IPS DF 6.9 (cell line): ENCODE data around the gene UBE3B.
"Not testable (repeated sequence)": the region's sequence is repeated elsewhere in the genome, so short reads cannot be mapped to it uniquely, and the experiment has no call there.

Source experiments
- DNase-seq: peaks from one replicate; pipeline ENCODE4 v3.0.0-alpha.2; 2013; ENCODE audit warnings: low read depth, low spot score
- H3K27ac ChIP-seq: one replicate; pipeline ENCODE4 v1.5.1; 2013; ENCODE audit warnings: low read length, control low read depth
- H3K27me3 ChIP-seq: 2 replicates; pipeline ENCODE4 v1.6.1; 2013; ENCODE audit warnings: mild to moderate bottlenecking, low read length; ENCODE audit not compliant: control insufficient read depth, insufficient read depth
- H3K36me3 ChIP-seq: 2 replicates; pipeline ENCODE4 v1.6.1; 2013; ENCODE audit warnings: low read length; ENCODE audit not compliant: control insufficient read depth, insufficient read depth
- H3K4me1 ChIP-seq: 2 replicates; pipeline ENCODE4 v1.6.1; 2013; ENCODE audit warnings: low read length; ENCODE audit not compliant: control insufficient read depth, insufficient read depth
- H3K4me3 ChIP-seq: 2 replicates; pipeline ENCODE4 v1.5.1; 2013; ENCODE audit warnings: mild to moderate bottlenecking, low read length
- H3K9me3 ChIP-seq: 2 replicates; pipeline ENCODE4 v1.6.1; 2013; ENCODE audit warnings: low read length, inconsistent platforms; ENCODE audit not compliant: control insufficient read depth, insufficient read depth
- WGBS: extraction: QIAGEN DNeasy Blood & Tissue Kit; methylation state at CpG from one replicate; pipeline ENCODE4 v1.1.7; 2013; ENCODE audit warnings: mixed read lengths, missing lambda C conversion rate; ENCODE audit not compliant: insufficient read length, insufficient coverage; 5-methylcytosine and 5-hydroxymethylcytosine counted together

The UBE3B gene

DNA sequence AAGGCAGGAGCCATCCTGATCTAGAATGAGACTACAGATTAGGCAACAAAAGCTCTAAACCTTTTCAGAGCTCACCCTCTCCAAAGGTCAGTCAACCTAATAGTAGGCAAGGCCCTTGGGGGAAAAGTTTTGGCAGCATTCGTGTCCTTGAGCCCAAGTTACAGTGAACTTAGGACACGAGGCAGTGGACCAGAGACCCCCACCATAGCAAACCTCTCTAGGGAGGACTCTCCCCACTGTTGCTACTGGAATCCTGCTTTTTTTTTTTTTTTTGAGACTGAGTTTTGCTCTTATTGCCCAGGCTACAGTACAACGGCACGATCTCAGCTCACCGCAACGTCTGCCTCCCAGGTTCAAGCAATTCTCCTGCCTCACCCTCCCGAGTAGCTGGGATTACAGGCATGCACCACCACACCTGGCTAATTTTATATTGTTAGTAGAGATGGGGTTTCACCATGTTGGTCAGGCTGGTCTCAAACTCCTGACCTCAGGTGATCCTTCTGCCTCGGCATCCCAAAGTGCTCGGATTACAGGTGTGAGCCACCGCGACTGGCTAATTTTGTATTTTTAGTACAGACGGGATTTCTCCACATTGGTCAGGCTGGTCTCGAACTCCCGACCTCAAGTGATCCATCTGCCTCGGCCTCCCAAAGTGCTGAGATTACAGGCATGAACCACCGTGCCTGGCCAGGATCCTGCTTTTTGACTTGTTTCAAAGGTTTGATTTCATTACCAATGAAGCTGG lies 3.7 kb upstream of the UBE3B start:
- H3K9me3 ChIP-seq, H3K4me1 ChIP-seq, H3K27ac ChIP-seq, H3K27me3 ChIP-seq, H3K4me3 ChIP-seq, DNase-seq, H3K36me3 ChIP-seq: not testable (repeated sequence)
- WGBS = no CpG with 5 or more reads among the region's 16 CpGs

DNA sequence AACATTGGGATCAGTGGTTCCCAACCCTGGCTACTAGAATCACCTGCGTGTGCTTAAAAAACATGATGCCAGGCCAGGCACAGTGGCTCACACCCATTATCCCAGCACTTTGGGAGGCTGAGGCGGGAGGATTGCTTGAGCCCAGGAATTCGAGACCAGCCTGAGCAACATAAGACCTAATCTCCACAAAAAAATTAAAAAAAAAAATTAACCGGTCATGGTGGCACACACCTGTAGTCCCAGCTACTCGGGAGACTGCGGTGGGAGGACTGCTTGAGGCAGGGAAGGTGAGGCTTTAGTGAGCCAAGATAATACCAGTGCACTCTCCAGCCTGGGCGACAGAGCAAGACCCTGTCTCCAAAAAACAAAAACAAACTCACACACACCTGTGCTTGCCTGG lies 2.3 kb upstream of the UBE3B start:
- Histone ChIP-seq H3K27me3 (no peaks in the 10 kb centered on the region), H3K9me3 (no peaks in the 10 kb centered on the region), H3K4me3 (no peak overlapping the region), H3K27ac (no peak overlapping the region), H3K36me3 (no peaks in the 10 kb centered on the region), H3K4me1 (no peaks in the 10 kb centered on the region; the same call in 1 of the 2 replicates)
- WGBS = no CpG with 5 or more reads among the region's 7 CpGs
- DNase-seq = no peak

DNA sequence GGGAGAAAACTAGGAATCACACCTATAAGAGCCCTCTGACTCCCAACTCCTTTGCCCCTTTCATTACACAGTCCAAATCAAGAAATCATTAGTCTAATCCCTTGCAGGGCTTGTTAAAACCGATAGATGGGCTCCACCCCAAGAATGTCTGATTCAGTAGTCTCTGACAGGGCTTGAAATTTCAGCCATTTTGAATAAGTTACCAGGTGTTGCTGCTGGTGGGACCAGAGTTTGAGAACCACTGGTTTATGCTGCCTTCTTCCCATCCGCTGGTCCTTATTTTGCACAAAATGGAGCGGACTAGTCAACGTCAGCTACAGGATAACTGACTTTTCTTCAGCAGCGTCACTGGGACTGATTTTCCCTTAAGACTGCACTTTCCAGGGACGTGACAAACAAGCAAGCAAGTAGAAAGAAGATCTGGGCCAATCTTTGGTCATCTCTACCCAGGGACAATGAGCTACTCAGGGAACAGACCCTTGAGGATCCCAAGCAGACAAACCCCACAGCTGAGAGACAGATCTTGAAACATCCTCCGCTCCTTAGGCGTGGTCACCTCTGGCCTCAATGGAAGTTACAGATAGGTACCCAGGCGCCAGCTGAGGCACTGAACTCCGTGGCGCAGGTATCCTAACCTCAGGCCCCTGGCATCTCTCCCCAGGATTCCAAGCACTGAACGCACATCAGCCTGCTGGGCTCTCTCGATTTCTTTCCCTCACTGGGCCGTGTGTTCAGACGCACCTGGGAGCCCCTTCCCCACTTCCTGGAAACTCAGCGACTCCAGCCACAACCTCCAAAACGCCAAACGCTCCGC lies 1.2 kb upstream of the UBE3B start:
- H3K27ac ChIP-seq = no peak overlapping the region
- H3K4me3 ChIP-seq = peak overlapping the region; percentile 99
- H3K36me3 ChIP-seq = no peaks in the 10 kb centered on the region
- no peak for DNase-seq
- no peaks in the 10 kb centered on the region for H3K27me3 ChIP-seq
- H3K4me1 ChIP-seq = no peaks in the 10 kb centered on the region; the same call in 1 of the 2 replicates
- H3K9me3 ChIP-seq = no peaks in the 10 kb centered on the region
- WGBS = no CpG with 5 or more reads among the region's 19 CpGs

DNA sequence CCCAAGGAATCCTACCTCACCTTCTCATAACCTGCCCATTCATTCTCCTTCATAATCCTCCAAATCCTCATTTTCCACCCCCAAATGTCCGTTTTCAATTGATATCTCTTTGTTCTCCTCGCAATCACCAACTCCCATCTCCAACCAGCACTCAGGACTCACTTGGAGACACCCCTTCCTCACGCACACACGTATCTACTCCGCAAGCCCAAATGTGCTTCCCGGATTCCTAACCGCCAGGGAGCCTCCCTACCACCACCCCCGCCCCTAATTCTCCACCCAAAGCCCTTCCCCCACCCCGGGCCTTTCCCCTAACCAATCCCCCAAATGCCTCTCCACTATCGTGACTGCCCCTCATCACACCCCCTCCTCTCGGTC lies 638 bp upstream of the UBE3B start:
- DNase-seq = no peak
- H3K9me3 ChIP-seq = no peaks in the 10 kb centered on the region
- no peak overlapping the region for H3K27ac ChIP-seq
- no peaks in the 10 kb centered on the region for H3K36me3 ChIP-seq
- WGBS = 100% methylated on average over 2 of the region's 11 CpGs
- H3K4me1 ChIP-seq = no peaks in the 10 kb centered on the region; the same call in 1 of the 2 replicates
- peak overlapping the region; percentile 99 for H3K4me3 ChIP-seq
- H3K27me3 ChIP-seq = no peaks in the 10 kb centered on the region

DNA sequence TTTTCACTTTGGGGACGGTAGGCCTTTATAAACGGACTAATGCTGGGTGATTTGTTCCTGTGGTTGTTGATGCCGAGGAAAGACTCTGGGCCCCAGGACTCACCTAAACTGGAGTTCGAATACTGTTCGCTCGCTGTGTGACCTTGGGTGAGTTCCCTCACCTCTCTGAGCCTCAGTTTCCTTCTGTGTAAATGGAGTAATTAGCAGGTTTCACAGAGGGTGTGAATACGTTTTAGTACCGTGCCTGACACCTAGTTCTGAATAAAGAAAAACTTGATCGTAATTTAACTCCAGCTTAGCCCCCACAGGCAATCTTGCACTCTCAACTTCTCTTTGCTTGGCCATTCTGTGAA lies 505 bp downstream of the UBE3B start:
- H3K27ac ChIP-seq = no peak overlapping the region
- no peaks in the 10 kb centered on the region for H3K36me3 ChIP-seq
- no peaks in the 10 kb centered on the region for H3K9me3 ChIP-seq
- H3K27me3 ChIP-seq = no peaks in the 10 kb centered on the region
- DNase-seq = no peak
- no peaks in the 10 kb centered on the region; the same call in 1 of the 2 replicates for H3K4me1 ChIP-seq
- H3K4me3 ChIP-seq = peak overlapping the region; percentile 99
- no CpG with 5 or more reads among the region's 9 CpGs for WGBS

DNA sequence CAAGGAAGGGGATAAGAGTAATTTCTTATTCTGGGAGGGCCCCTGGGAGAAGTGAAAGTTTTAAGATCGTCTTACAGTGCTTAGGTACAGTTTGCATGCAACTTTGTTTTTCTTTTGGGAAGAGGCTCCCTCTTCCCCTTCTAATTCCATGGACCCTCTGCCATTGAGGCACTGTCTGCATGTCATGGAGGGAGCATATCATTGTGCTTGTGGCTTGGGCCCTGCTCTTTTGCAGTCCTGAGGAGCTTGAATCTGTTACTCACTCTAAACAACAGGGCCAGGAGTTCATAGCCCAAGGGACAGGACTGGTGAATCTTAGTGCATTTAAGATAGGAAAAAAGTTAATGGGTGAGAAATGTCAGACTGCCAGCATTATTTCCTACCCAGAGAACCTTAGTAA lies 2.3 kb downstream of the UBE3B start:
- no peak for DNase-seq
- Histone ChIP-seq H3K4me1 (no peaks in the 10 kb centered on the region; the same call in 1 of the 2 replicates), H3K9me3 (no peaks in the 10 kb centered on the region), H3K36me3 (0 out of 2 replicates have a peak, but pooled peaks cover 3% of the 10 kb centered on the region), H3K27me3 (no peaks in the 10 kb centered on the region), H3K4me3 (no peak overlapping the region), H3K27ac (no peak overlapping the region)
- no CpG with 5 or more reads among the region's 1 CpG for WGBS

DNA sequence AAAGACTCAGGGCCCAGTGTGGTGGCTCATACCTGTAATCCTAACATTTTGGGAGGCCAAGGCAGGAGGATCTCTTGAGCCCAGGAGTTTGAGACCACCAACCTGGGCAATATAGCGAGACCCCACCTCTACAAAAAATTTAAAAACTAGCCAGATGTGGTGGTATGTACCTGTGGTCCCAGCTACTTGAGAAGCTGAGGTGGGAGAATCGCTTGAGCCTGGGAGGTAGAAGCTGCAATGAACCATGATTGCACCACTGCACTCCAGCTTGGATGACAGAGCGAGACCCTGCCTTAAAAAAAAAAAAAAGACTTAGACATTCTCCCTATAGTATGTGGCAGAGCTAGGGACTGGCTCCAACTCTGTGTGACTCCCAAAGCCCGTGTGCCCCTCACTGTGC lies 2.9 kb downstream of the UBE3B start:
- H3K27ac ChIP-seq = no peak overlapping the region
- H3K27me3 ChIP-seq = no peaks in the 10 kb centered on the region
- no peak for DNase-seq
- H3K36me3 ChIP-seq = 0 out of 2 replicates have a peak, but pooled peaks cover 3% of the 10 kb centered on the region
- H3K4me1 ChIP-seq = no peaks in the 10 kb centered on the region; the same call in 1 of the 2 replicates
- WGBS = no CpG with 5 or more reads among the region's 4 CpGs
- no peaks in the 10 kb centered on the region for H3K9me3 ChIP-seq
- no peak overlapping the region for H3K4me3 ChIP-seq

DNA sequence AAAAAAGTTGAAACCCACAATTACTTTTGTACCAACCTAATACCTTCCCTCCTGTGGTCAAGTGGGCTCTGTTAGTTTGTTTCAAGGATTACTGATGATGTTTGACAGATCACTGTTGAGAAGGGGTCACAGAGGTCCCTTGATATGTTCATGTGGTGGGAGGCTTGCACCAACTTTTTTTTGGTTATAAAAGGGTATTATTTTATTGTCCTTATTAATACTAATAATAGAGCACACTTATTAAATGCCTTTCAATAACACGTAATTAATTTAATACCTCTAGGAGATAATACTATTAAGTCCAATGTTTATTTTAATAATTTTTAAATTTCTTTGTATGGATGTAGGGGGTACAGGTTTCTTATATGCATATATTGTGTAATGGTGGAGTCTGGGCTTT lies 4.4 kb downstream of the UBE3B start:
- no peak for DNase-seq
- no CpG with 5 or more reads among the region's 1 CpG for WGBS
- H3K9me3 ChIP-seq = no peaks in the 10 kb centered on the region
- H3K4me3 ChIP-seq = no peak overlapping the region
- 0 out of 2 replicates have a peak, but pooled peaks cover 3% of the 10 kb centered on the region for H3K36me3 ChIP-seq
- H3K27ac ChIP-seq = no peak overlapping the region
- H3K4me1 ChIP-seq = no peaks in the 10 kb centered on the region
- H3K27me3 ChIP-seq = no peaks in the 10 kb centered on the region

DNA sequence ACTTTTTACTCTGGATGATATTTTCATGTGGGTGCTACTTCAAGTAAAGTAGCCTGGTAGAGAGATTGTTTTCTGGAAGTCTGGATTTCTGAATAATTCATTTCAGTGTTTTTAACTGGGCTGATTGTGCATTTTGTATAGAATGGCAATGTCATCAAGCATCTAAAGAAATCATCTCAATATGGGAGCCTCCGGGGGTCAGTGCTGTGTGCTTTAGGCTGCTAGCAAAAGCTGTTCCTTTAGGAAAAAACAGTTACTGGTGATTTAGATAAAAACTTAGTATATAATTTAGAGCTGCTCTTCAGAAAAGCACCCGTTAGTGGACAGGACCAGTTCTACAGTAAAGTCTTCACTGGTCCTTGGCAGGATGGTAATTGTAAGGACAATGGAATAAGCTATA lies 5.1 kb downstream of the UBE3B start:
- no CpG with 5 or more reads among the region's 2 CpGs for WGBS
- H3K4me1 ChIP-seq = no peaks in the 10 kb centered on the region

DNA sequence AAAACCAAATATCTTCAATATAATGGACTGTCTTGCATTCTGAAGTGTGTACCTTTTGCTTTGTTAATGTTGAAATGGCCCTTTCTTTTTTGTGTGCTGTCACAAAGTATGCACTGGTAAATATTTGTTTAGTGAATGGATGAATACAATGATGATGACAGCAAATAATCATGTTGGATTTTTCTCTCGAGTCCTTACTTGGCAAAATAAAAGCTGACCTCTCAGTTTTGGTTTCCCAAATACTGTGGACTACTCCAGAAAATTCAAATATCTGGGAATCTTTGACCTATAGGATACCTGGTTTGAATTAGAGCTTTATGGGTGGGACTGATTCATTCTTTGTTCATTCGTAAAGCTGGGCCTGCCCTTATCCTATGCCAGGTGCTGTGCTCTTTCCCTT lies 5.5 kb downstream of the UBE3B start:
- Histone ChIP-seq H3K27me3 (no peaks in the 10 kb centered on the region), H3K4me1 (no peaks in the 10 kb centered on the region), H3K4me3 (no peak overlapping the region), H3K9me3 (no peaks in the 10 kb centered on the region), H3K27ac (no peak overlapping the region), H3K36me3 (peaks cover 5% of the 10 kb centered on the region; the same call in 1 of the 2 replicates)
- DNase-seq = no peak
- no CpG with 5 or more reads among the region's 2 CpGs for whole genome bisulfite sequencing

More for the DNA sequence above, 5.1 kb downstream of the UBE3B start:
- Histone ChIP-seq H3K27ac (no peak overlapping the region), H3K36me3 (peaks cover 5% of the 10 kb centered on the region; the same call in 1 of the 2 replicates), H3K27me3 (no peaks in the 10 kb centered on the region), H3K4me3 (no peak overlapping the region), H3K9me3 (no peaks in the 10 kb centered on the region)
- DNase-seq = no peak
